C1 segment of cervical spinal cord (tissue), 14 donors: ENCODE data around the gene RUBCNL.
"Not testable (repeated sequence)": the region's sequence is repeated elsewhere in the genome, so short reads cannot be mapped to it uniquely, and the experiment has no call there.

Experiments used
- DNase-seq, 14 donors: peaks; one replicate each; lab custom pipeline; 2025; lab: John Stamatoyannopoulos, UW

Gene RUBCNL

GRCh38 chr13:46373623-46374022 lies 13.4 kb downstream of the RUBCNL start:
- DNase-seq = no peak

GRCh38 chr13:46372938-46373337 lies 14.1 kb downstream of the RUBCNL start:
- not testable (repeated sequence) for DNase-seq

DNA sequence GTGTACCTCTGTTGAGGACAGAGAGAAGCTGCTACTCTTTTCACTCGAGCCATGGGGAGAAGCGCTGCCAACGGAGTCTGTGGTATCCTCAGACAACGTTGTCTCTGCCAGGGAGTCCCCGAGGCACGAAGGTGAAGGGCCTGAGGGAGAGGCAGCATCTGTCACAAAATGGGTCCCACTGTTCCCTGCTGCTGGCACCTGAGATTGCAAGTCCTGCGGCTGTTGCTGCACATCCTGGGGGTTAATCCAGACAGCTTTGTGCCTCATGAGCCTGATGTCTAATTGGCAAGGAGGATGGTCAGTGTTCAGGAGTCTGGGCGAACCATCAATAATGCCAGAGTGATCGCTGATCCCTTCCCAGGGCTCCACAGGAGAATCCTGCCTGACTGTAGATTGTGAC lies 15.0 kb downstream of the RUBCNL start:
- no peak for DNase-seq

GRCh38 chr13:46369506-46370277 lies 17.4 kb downstream of the RUBCNL start:
- DNase-seq = no peak

- DNase-seq = no peak
These were observed 19.3 kb downstream of the RUBCNL start for GRCh38 chr13:46367617-46368327.

GRCh38 chr13:46361276-46361934 lies 25.6 kb downstream of the RUBCNL start:
- no peak for DNase-seq

DNA sequence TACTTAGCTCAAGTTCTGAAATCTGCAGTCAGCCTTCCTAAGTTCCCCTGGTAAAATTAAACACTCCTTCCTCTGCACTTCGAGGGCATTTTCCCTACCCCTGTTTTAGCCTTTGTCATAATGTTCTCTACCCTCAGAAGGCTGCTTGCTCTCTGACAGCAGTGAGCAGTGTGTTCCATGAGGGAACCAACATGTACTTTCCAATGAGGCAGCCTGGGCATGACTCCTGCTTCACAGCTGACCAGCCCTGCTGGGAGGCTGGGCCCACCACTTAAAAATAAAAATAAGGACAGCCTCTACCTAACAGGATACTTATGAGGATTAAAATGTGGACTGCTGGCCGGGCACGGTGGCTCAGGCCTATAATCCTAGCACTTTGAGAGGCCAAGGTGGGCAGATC lies 26.4 kb downstream of the RUBCNL start:
- no peak for DNase-seq

DNA sequence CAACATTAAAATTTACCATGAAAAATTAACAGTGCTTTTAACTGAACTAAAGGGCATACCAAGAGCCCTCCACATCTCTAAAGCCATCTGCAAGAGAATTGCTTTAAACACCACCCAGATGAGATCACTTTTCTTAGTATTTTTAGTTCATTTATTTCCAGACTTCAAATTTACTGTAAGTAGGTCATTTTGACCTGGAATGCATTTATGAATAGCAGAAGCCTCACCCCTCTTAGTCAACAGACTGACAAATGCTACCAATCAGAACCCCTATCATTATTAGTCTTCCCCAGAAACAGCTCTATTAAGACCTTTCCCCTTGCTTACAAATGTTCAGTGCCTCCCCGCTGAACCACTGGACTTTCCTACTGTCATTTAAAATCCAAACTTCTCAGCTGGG lies 27.3 kb downstream of the RUBCNL start:
- no peak for DNase-seq

- DNase-seq = no peak
These were observed 31.0 kb downstream of the RUBCNL start for GRCh38 chr13:46355901-46356590.

- DNase-seq = no peak
These were observed 32.0 kb downstream of the RUBCNL start for GRCh38 chr13:46355088-46355468.

GRCh38 chr13:46354156-46355087 lies 32.6 kb downstream of the RUBCNL start:
- DNase-seq = no peak

DNA sequence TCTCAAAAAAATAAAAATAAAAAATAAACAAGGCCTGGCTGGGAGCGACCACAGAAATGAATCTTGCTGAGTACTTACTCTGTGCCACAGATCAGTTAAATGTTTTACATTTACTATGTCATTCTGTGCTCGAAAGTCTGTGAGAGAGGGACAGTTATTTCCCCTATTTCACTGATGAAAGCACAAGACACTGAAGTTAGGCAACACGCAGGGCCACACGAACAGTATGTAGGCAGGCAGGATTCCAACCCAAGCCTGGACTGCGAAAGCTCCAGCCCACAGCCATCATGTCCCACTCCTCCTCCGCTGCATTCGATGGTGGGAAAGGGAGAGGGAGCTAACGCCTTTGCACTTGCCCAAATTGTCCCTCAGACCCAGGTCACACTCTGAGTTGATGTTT lies 34.2 kb downstream of the RUBCNL start:
- no peak for DNase-seq

DNA sequence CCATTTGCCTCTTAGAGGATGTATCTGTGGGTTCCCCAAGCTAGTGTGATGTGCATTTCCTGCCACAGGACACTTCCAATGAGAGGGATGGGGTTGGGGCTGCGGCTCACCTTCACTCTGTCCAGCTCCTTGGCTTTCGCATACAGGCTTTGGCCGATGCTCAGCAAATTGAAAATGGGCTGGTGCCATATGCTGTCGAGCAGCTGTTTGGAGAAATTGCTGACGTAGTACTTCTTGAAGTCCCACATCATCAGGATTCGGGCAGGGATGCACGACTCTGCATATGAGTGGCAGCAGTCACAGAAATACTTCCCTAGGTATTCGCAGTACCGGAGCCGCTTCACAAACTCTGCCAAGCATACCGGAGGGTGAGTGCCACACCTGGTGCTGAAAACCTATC lies 37.0 kb downstream of the RUBCNL start:
- no peak for DNase-seq

DNA sequence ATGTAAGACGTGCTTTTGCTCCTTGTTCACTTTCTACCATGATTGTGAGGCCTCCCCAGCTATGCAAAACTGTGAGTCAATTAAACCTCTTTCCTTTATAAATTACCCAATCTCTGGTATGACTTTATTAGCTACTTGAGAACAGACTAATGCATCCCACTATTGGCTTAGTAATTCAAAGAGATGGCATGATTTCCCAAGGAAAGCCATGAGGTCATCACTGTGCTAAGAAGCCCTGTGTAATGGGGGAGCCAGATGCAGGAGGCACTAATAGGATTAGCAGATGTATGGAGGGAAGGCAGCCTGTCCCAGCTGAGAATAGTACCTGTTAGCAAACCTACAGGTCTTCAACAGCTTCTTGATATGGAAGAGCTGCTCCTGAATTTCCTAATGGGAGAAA lies 38.1 kb downstream of the RUBCNL start:
- DNase-seq = no peak

DNA sequence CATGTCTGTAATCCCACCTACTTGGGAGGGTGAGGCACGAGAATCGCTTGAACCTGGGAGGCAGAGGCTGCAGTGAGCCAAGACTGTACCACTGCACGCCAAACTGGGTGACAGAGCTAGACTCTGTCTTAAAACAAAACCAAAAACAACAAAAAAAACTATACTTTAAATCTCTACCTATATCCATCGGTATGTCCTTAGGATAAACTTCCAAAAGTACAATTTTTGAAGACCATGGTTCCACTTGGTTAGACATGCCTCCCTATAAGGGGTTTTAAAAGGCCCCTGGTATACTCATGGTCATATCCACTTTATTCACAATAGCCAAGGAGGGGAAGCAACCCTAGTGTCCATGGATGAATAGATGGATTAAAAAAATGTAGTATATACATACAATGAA lies 39.8 kb downstream of the RUBCNL start:
- DNase-seq = no peak

DNA sequence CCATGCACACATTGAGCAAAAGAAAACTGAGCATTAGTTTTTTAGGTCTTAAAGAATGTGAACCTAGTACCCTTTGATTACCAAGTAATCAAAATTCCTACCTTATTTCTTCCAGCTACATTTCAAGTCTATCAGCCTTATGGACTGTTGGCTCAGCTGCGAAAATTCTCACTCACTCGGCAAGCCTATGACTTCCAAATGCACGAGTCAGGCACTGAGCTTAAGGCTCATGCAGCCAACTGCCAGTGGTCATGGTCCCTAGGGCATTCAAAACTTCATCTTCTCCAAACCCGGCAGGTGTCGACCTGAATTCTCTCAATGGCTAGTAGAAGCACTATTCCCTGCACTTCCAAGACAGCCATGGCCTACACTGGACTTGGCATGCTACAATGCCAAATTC lies 41.2 kb downstream of the RUBCNL start:
- DNase-seq = no peak

DNA sequence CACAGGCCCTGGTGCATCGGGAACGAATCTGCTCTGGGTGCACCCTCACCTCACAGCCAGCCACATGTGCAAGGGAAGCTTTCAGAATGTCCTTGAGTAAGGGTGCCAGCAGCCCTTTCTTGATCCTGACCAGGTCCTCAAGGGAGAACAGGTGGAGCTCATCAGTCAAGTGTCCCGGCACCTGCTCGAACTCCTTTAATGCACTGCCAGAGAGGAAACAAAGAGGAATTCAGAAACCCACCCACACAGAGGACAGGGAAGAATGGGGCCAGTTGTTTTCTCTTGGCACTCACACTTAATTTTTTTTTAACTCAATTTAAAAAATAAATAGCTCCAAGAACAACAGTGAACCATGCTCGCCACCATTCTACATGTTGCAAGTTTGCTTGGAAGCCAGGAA lies 41.7 kb downstream of the RUBCNL start:
- no peak for DNase-seq

GRCh38 chr13:46343279-46343994 lies 43.6 kb downstream of the RUBCNL start:
- DNase-seq = no peak

- DNase-seq = no peak
These were observed 44.5 kb downstream of the RUBCNL start for GRCh38 chr13:46342538-46342937.

GRCh38 chr13:46341112-46341711 lies 45.8 kb downstream of the RUBCNL start:
- no peak for DNase-seq
